Epithelial cell of prostate (primary cell): ENCODE results near the gene GTF2E1.
"Not testable (repeated sequence)": the region's sequence is repeated elsewhere in the genome, so short reads cannot be mapped to it uniquely, and the experiment has no call there.

Experiments
- DNase-seq: peaks from one replicate; pipeline ENCODE4 v3.0.0-alpha.2; 2011; ENCODE audit warnings: low read depth, low spot score
- H3K27ac ChIP-seq: fragments of 450-650 bp; 2 replicates; pipeline ENCODE4 v1.5.1; 2017; ENCODE audit warnings: mild to moderate bottlenecking

The GTF2E1 gene

GRCh38 chr3:120752865-120753264, 10.3 kb downstream of the GTF2E1 start:
- no peak for DNase-seq
- no peak overlapping the region for H3K27ac ChIP-seq

GRCh38 chr3:120753810-120754209, 11.3 kb downstream of the GTF2E1 start:
- H3K27ac ChIP-seq = no peak overlapping the region
- DNase-seq = no peak

- DNase-seq = no peak
- no peak overlapping the region for H3K27ac ChIP-seq
These were observed 13.5 kb downstream of the GTF2E1 start for GRCh38 chr3:120756061-120756460.

- DNase-seq, H3K27ac ChIP-seq: not testable (repeated sequence)
These were observed 16.0 kb downstream of the GTF2E1 start for GRCh38 chr3:120758551-120758950.

- H3K27ac ChIP-seq = no peak overlapping the region
- DNase-seq = no peak
These were observed 20.1 kb downstream of the GTF2E1 start for GRCh38 chr3:120762615-120763014.

GRCh38 chr3:120763601-120764000, 21.1 kb downstream of the GTF2E1 start:
- no peak overlapping the region for H3K27ac ChIP-seq
- no peak for DNase-seq

- DNase-seq = no peak
These were observed 21.7 kb downstream of the GTF2E1 start for GRCh38 chr3:120764206-120764605.

GRCh38 chr3:120765830-120766493, 23.4 kb downstream of the GTF2E1 start:
- DNase-seq = no peak
- H3K27ac ChIP-seq = no peak overlapping the region

More at GRCh38 chr3:120764206-120764605, 21.7 kb downstream of the GTF2E1 start:
- H3K27ac ChIP-seq = no peak overlapping the region

GRCh38 chr3:120766576-120766975, 24.0 kb downstream of the GTF2E1 start:
- no peak for DNase-seq
- no peak overlapping the region for H3K27ac ChIP-seq

- no peak for DNase-seq
- no peak overlapping the region for H3K27ac ChIP-seq
These were observed 24.6 kb downstream of the GTF2E1 start for GRCh38 chr3:120767106-120767505.

GRCh38 chr3:120769436-120769835, 26.9 kb downstream of the GTF2E1 start:
- DNase-seq = no peak
- no peak overlapping the region for H3K27ac ChIP-seq

GRCh38 chr3:120770891-120771290, 28.3 kb downstream of the GTF2E1 start:
- no peak overlapping the region for H3K27ac ChIP-seq
- DNase-seq = no peak

GRCh38 chr3:120772081-120772480, 29.5 kb downstream of the GTF2E1 start:
- no peak overlapping the region for H3K27ac ChIP-seq
- no peak for DNase-seq

GRCh38 chr3:120773932-120774331, 31.4 kb downstream of the GTF2E1 start:
- no peak overlapping the region for H3K27ac ChIP-seq
- no peak for DNase-seq

GRCh38 chr3:120775411-120775810, 32.9 kb downstream of the GTF2E1 start:
- DNase-seq = no peak
- no peak overlapping the region for H3K27ac ChIP-seq

- H3K27ac ChIP-seq = no peak overlapping the region
- DNase-seq = no peak
These were observed 36.2 kb downstream of the GTF2E1 start for GRCh38 chr3:120778776-120779175.

GRCh38 chr3:120780977-120781376, 38.4 kb downstream of the GTF2E1 start:
- no peak overlapping the region for H3K27ac ChIP-seq
- DNase-seq = no peak

GRCh38 chr3:120785832-120786231, 43.3 kb downstream of the GTF2E1 start:
- not testable (repeated sequence) for H3K27ac ChIP-seq, DNase-seq

- H3K27ac ChIP-seq = no peak overlapping the region
- no peak for DNase-seq
These were observed 48.5 kb downstream of the GTF2E1 start for GRCh38 chr3:120791010-120791409.

GRCh38 chr3:120791913-120792312, 49.4 kb downstream of the GTF2E1 start:
- DNase-seq = no peak
- H3K27ac ChIP-seq = no peak overlapping the region

- no peak for DNase-seq
- no peak overlapping the region for H3K27ac ChIP-seq
These were observed 51.1 kb downstream of the GTF2E1 start for GRCh38 chr3:120793601-120794000.

- no peak for DNase-seq
- no peak overlapping the region for H3K27ac ChIP-seq
These were observed 52.6 kb downstream of the GTF2E1 start for GRCh38 chr3:120795017-120795648.
